ENCODE data around the gene ZNRF3. TPM values are rescaled to one million over a fixed set of nuclear protein-coding genes. Genes with fewer than 3 reads are reported as not detected.

The ZNRF3 gene
- polyA plus RNA-seq, 1 donor from 2014 or later, result 2.9 TPM

GRCh38 chr22:28918550-28919271 is 35.3 kb downstream of the ZNRF3 start:
- Histone ChIP-seq H3K4me2 (ENCODE audit: low read length) (no peak overlapping the region), H3K27me3 (ENCODE audit: insufficient read depth, low read depth, low read length) (no peaks in the 10 kb centered on the region), H4K20me1 (ENCODE audit: insufficient read depth) (no peaks in the 10 kb centered on the region), H3K79me2 (replicated peaks; ENCODE audit: insufficient read depth, low read length) (no peaks in the 10 kb centered on the region), H3F3A (ENCODE audit: insufficient read depth, low read length, poor library complexity, severe bottlenecking) (no peaks in the 10 kb centered on the region), H3K9ac (ENCODE audit: low read length) (no peak overlapping the region), H2AFZ (ENCODE audit: low read depth, low read length) (no peak overlapping the region), H3K4me3 (ENCODE audit: low read length) (no peak overlapping the region), H3K27ac (ENCODE audit: low read length) (no peak overlapping the region), H3K36me3 (ENCODE audit: insufficient read depth, low read length) (no peaks in the 10 kb centered on the region), H3K9me2 (ENCODE audit: insufficient read depth, low read length) (no peaks in the 10 kb centered on the region), H3K9me3 (ENCODE audit: low read length) (no peaks in the 10 kb centered on the region)
- TF ChIP-seq SMC3 (conservative IDR thresholded peaks at IDR 0.05; ENCODE audit: poor library complexity) (no peak), POLR2AphosphoS5 (IDR thresholded peaks at IDR 0.05) (no peak), EZH2 (IDR thresholded peaks at IDR 0.05; ENCODE audit: borderline replicate concordance, insufficient read depth, low read length, poor library complexity, severe bottlenecking) (no peak), MXI1 (conservative IDR thresholded peaks at IDR 0.05; ENCODE audit: poor library complexity, severe bottlenecking) (no peak), EP300 (conservative IDR thresholded peaks at IDR 0.05; ENCODE audit: poor library complexity, severe bottlenecking) (no peak), RAD21 (conservative IDR thresholded peaks at IDR 0.05) (no peak), TAF1 (IDR thresholded peaks at IDR 0.05; ENCODE audit: low read depth) (no peak)
- TF ChIP-seq, protein P1, sequence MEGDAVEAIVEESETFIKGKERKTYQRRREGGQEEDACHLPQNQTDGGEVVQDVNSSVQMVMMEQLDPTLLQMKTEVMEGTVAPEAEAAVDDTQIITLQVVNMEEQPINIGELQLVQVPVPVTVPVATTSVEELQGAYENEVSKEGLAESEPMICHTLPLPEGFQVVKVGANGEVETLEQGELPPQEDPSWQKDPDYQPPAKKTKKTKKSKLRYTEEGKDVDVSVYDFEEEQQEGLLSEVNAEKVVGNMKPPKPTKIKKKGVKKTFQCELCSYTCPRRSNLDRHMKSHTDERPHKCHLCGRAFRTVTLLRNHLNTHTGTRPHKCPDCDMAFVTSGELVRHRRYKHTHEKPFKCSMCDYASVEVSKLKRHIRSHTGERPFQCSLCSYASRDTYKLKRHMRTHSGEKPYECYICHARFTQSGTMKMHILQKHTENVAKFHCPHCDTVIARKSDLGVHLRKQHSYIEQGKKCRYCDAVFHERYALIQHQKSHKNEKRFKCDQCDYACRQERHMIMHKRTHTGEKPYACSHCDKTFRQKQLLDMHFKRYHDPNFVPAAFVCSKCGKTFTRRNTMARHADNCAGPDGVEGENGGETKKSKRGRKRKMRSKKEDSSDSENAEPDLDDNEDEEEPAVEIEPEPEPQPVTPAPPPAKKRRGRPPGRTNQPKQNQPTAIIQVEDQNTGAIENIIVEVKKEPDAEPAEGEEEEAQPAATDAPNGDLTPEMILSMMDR (IDR thresholded peaks at IDR 0.05; ENCODE audit: poor library complexity, severe bottlenecking), result no peak

DNA sequence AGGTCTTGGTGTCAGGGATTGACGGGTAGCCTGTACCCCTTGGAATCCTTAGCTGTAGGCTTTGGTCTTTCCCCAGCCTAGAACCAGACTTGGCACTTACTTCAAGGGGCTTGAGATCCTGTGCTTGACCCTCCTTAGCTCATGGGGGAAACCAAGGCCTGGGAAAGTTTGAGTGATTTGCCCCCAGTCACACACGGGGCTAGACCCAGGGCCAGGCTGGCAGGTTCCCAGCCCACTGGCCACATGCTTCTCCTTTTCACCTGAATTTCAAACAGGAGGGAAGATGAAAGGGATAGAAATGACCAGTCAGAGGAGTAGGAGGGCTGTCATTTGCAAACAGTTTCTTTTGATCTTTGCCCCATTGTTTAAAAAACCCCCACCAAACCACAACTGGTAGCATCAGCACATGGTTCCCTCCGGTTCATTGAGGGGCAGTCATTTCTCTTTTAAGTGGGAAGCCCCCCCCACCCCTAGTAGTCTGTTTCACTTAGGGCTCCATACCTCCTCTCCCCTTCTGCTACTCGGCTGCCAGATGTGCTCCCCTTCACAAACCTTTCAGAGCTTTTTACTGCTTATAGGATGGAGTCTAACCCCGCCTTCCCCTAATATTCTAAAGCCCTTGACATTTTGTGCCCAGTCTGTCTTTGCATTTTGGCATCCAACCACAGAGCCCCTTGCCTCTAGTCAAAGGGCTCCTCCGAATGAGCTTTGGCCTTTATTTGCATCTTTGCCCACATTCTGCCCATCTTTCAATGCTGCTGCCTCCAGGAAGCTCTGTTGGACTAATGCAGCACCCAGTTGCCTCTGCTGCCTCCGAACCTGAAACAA is 37.6 kb downstream of the ZNRF3 start:
- no peak overlapping the region for H3K27ac ChIP-seq (ENCODE audit: low read length)
- no peaks in the 10 kb centered on the region for H3K79me2 ChIP-seq (replicated peaks; ENCODE audit: insufficient read depth, low read length)

More for the DNA sequence above, 37.6 kb downstream of the ZNRF3 start:
- TF ChIP-seq EZH2 (IDR thresholded peaks at IDR 0.05; ENCODE audit: borderline replicate concordance, insufficient read depth, low read length, poor library complexity, severe bottlenecking) (no peak), POLR2AphosphoS5 (IDR thresholded peaks at IDR 0.05) (no peak), MXI1 (conservative IDR thresholded peaks at IDR 0.05; ENCODE audit: poor library complexity, severe bottlenecking) (no peak), SMC3 (conservative IDR thresholded peaks at IDR 0.05; ENCODE audit: poor library complexity) (no peak), EP300 (conservative IDR thresholded peaks at IDR 0.05; ENCODE audit: poor library complexity, severe bottlenecking) (no peak), REST (IDR thresholded peaks at IDR 0.05; ENCODE audit: borderline replicate concordance) (no peak), TAF1 (IDR thresholded peaks at IDR 0.05; ENCODE audit: low read depth) (no peak), RAD21 (conservative IDR thresholded peaks at IDR 0.05) (no peak)
- TF ChIP-seq, protein P1 (IDR thresholded peaks at IDR 0.05; ENCODE audit: poor library complexity, severe bottlenecking), result no peak
- no peak overlapping the region for H2AFZ ChIP-seq (ENCODE audit: low read depth, low read length)
- no peak overlapping the region for H3K9ac ChIP-seq (ENCODE audit: low read length)
- no peak overlapping the region for H3K4me2 ChIP-seq (ENCODE audit: low read length)
- H3F3A ChIP-seq (ENCODE audit: insufficient read depth, low read length, poor library complexity, severe bottlenecking), result no peaks in the 10 kb centered on the region
- H3K27me3 ChIP-seq (ENCODE audit: insufficient read depth, low read depth, low read length), result no peaks in the 10 kb centered on the region
- H3K9me2 ChIP-seq (ENCODE audit: insufficient read depth, low read length), result no peaks in the 10 kb centered on the region
- H3K4me3 ChIP-seq (ENCODE audit: low read length), result no peak overlapping the region
- H3K36me3 ChIP-seq (ENCODE audit: insufficient read depth, low read length), result no peaks in the 10 kb centered on the region
- no peaks in the 10 kb centered on the region for H3K9me3 ChIP-seq (ENCODE audit: low read length)
- no peaks in the 10 kb centered on the region for H4K20me1 ChIP-seq (ENCODE audit: insufficient read depth)
